WI38 (cell line): ENCODE results near the gene ZNF740.

Experiments used
- H3K4me3 ChIP-seq: 2 replicates; pipeline ENCODE4 v1.5.1; 2011; ENCODE audit warnings: low read depth, mild to moderate bottlenecking, control low read depth, low read length
- CTCF ChIP-seq: IDR thresholded peaks from 2 replicates; pipeline ENCODE4 v1.5.1; 2012; ENCODE audit warnings: low read depth, mild to moderate bottlenecking, control low read depth, low read length

Gene ZNF740

GRCh38 chr12:53191885-53192530 is 11.5 kb downstream of the ZNF740 start:
- TF ChIP-seq CTCF = no peak
- H3K4me3 ChIP-seq = no peak overlapping the region

- no peak for TF ChIP-seq CTCF
- H3K4me3 ChIP-seq = no peak overlapping the region
Observed at GRCh38 chr12:53192531-53193021, 12.1 kb downstream of the ZNF740 start.

- no peak for TF ChIP-seq CTCF
- no peak overlapping the region for H3K4me3 ChIP-seq
Observed at GRCh38 chr12:53193040-53193439, 12.5 kb downstream of the ZNF740 start.

- H3K4me3 ChIP-seq = no peak overlapping the region
- TF ChIP-seq CTCF = no peak
Observed at GRCh38 chr12:53193985-53194716, 13.6 kb downstream of the ZNF740 start.

GRCh38 chr12:53194973-53195372 is 14.5 kb downstream of the ZNF740 start:
- no peak overlapping the region for H3K4me3 ChIP-seq
- TF ChIP-seq CTCF = no peak

- no peak overlapping the region for H3K4me3 ChIP-seq
- no peak for TF ChIP-seq CTCF
Observed at GRCh38 chr12:53195516-53196420, 15.2 kb downstream of the ZNF740 start.
